Natural killer cell (primary cell): Measurements from ENCODE around the gene SIPA1L3. TPM values are rescaled to one million over a fixed set of nuclear protein-coding genes. Genes with fewer than 3 reads are reported as not detected.

Experiments
- ATAC-seq, 3 donors: fragments of 150-1000 bp in 2 of 3; fragments of 200-7000 bp in 1 of 3; cut with Tn5 transposase; 1 replicate in 1 of 3; 2 replicates in 2 of 3; pipeline ENCODE4 v1.10.0; 2021; ENCODE audit warnings: mild to moderate bottlenecking in 2 of 3, moderate library complexity in 2 of 3
- DNase-seq, 2 donors: peaks; one replicate each; pipeline versions ENCODE4 v3.0.0 to v3.0.0-alpha.2; 2013 to 2021; ENCODE audit warnings: mixed read lengths in 1 of 2
- H3K27ac ChIP-seq: one replicate; pipeline ENCODE4 v1.5.1; 2013; ENCODE audit warnings: mild to moderate bottlenecking, low read length
- H3K27me3 ChIP-seq: one replicate; pipeline ENCODE4 v1.6.1; 2013; ENCODE audit warnings: low read length; ENCODE audit not compliant: control insufficient read depth, insufficient read depth
- H3K36me3 ChIP-seq: one replicate; pipeline ENCODE4 v1.6.1; 2013; ENCODE audit warnings: low read length; ENCODE audit not compliant: control insufficient read depth, insufficient read depth
- H3K4me1 ChIP-seq: one replicate; pipeline ENCODE4 v1.6.1; 2013; ENCODE audit warnings: low read length; ENCODE audit not compliant: control insufficient read depth, insufficient read depth
- H3K4me3 ChIP-seq: one replicate; pipeline ENCODE4 v1.5.1; 2013; ENCODE audit warnings: low read length
- H3K9me3 ChIP-seq: one replicate; pipeline ENCODE4 v1.6.1; 2013; ENCODE audit warnings: low read length; ENCODE audit not compliant: control insufficient read depth, insufficient read depth
- H3K27ac Mint-ChIP-seq, 2 donors: one replicate each; pipeline ENCODE4 v1.8.0; 2022; ENCODE audit warnings: mild to moderate bottlenecking in 2 of 2, mixed read lengths in 2 of 2, moderate library complexity in 1 of 2
- H3K27me3 Mint-ChIP-seq, 2 donors: one replicate each; pipeline ENCODE4 v1.8.0; 2022; ENCODE audit warnings: low read depth in 2 of 2, mixed read lengths in 2 of 2
- H3K36me3 Mint-ChIP-seq: one replicate; pipeline ENCODE4 v1.8.0; 2022; ENCODE audit warnings: mixed read lengths
- H3K4me1 Mint-ChIP-seq, 2 donors: one replicate each; pipeline ENCODE4 v1.8.0; 2022; ENCODE audit warnings: mixed read lengths in 2 of 2
- H3K4me3 Mint-ChIP-seq: one replicate; pipeline ENCODE4 v1.8.0; 2022; ENCODE audit warnings: mild to moderate bottlenecking, moderate library complexity, mixed read lengths
- H3K9me3 Mint-ChIP-seq, 2 donors: one replicate each; pipeline ENCODE4 v1.8.0; 2022; ENCODE audit warnings: mixed read lengths in 2 of 2
- CTCF ChIP-seq: fragments of 200-600 bp; IDR thresholded peaks from one replicate; pipeline ENCODE4 v1.8.0; 2022; ENCODE audit warnings: antibody characterized with exemption
- WGBS: methylation state at CpG from one replicate; pipeline ENCODE4 v1.1.7; 2013; ENCODE audit warnings: missing lambda C conversion rate; ENCODE audit not compliant: insufficient coverage; 5-methylcytosine and 5-hydroxymethylcytosine counted together
- intact Hi-C: fragments of 100-400 bp; cut with micrococcal nuclease; formaldehyde crosslinking; loops from one replicate; pipeline ENCODE4 v1.14.2; 2022
- total RNA-seq, 4 donors: library from RNA; stranded (reverse); fragments of 120-200 nt in 1 of 4; gene quantifications; one replicate each; pipeline versions ENCODE4 v1.2.3 to v1.2.4, GENCODE V29; 2013 to 2022

Gene SIPA1L3
- total RNA-seq, 3 donors from 2014 or later (not counting 1 experiment from before 2014, with no cell fraction given), result 34.4 to 35.8 (median 35.4) TPM

GRCh38 chr19:38122402-38123093 is 215.5 kb downstream of the SIPA1L3 start:
- DNase-seq (no peak), ATAC-seq (no peak)
- intact Hi-C loops, result no loop called here
- Histone ChIP-seq H3K4me1 (no peaks in the 10 kb centered on the region), H3K9me3 (no peaks in the 10 kb centered on the region), H3K4me3 (no peak overlapping the region), H3K27me3 (no peaks in the 10 kb centered on the region), H3K27ac (no peak overlapping the region), H3K36me3 (peaks cover 18% of the 10 kb centered on the region)
- Mint-ChIP-seq H3K27ac (no peak overlapping the region), H3K9me3 (no peaks in the 10 kb centered on the region), H3K4me1 (no peaks in the 10 kb centered on the region), H3K27me3 (no peaks in the 10 kb centered on the region), H3K36me3 (no peaks in the 10 kb centered on the region), H3K4me3 (no peak overlapping the region)
- TF ChIP-seq CTCF, result no peak
- 96% methylated on average over 24 of the region's 24 CpGs for WGBS

- no peak overlapping the region for H3K4me3 Mint-ChIP-seq
- WGBS, result 92% methylated on average over 9 of the region's 9 CpGs
These were observed 218.2 kb downstream of the SIPA1L3 start for GRCh38 chr19:38125238-38125637.

GRCh38 chr19:38130399-38130798 is 223.4 kb downstream of the SIPA1L3 start:
- Histone ChIP-seq H3K27me3 (no peaks in the 10 kb centered on the region), H3K36me3 (no peaks in the 10 kb centered on the region), H3K4me1 (no peaks in the 10 kb centered on the region), H3K4me3 (no peak overlapping the region), H3K27ac (no peak overlapping the region), H3K9me3 (no peaks in the 10 kb centered on the region)
- Mint-ChIP-seq H3K9me3 (no peaks in the 10 kb centered on the region), H3K36me3 (no peaks in the 10 kb centered on the region), H3K4me1 (no peaks in the 10 kb centered on the region), H3K27me3 (no peaks in the 10 kb centered on the region), H3K27ac (no peak overlapping the region), H3K4me3 (no peak overlapping the region)
- 97% methylated on average over 25 of the region's 25 CpGs for WGBS
- ATAC-seq (no peak), DNase-seq (no peak)
- TF ChIP-seq CTCF, result no peak
- intact Hi-C loops, result no loop called here

More at GRCh38 chr19:38125238-38125637, 218.2 kb downstream of the SIPA1L3 start:
- H3K9me3 ChIP-seq, result no peaks in the 10 kb centered on the region
- no peak overlapping the region for H3K27ac ChIP-seq
- Mint-ChIP-seq H3K9me3 (no peaks in the 10 kb centered on the region), H3K4me1 (no peaks in the 10 kb centered on the region), H3K27me3 (no peaks in the 10 kb centered on the region), H3K27ac (no peak overlapping the region), H3K36me3 (no peaks in the 10 kb centered on the region)
- H3K27me3 ChIP-seq, result no peaks in the 10 kb centered on the region
- TF ChIP-seq CTCF, result no peak
- intact Hi-C loops, result no loop called here
- DNase-seq (no peak), ATAC-seq (no peak)
- no peaks in the 10 kb centered on the region for H3K4me1 ChIP-seq
- H3K36me3 ChIP-seq, result peaks cover 11% of the 10 kb centered on the region
- H3K4me3 ChIP-seq, result no peak overlapping the region

GRCh38 chr19:38132781-38133180 is 225.8 kb downstream of the SIPA1L3 start:
- Mint-ChIP-seq H3K27ac (no peak overlapping the region), H3K36me3 (no peaks in the 10 kb centered on the region), H3K27me3 (no peaks in the 10 kb centered on the region), H3K4me1 (no peaks in the 10 kb centered on the region), H3K9me3 (no peaks in the 10 kb centered on the region), H3K4me3 (no peak overlapping the region)
- no peak for DNase-seq
- Histone ChIP-seq H3K4me3 (no peak overlapping the region), H3K36me3 (no peaks in the 10 kb centered on the region), H3K27ac (no peak overlapping the region), H3K4me1 (no peaks in the 10 kb centered on the region), H3K9me3 (no peaks in the 10 kb centered on the region), H3K27me3 (no peaks in the 10 kb centered on the region)
- no peak for ATAC-seq
- intact Hi-C loops, result no loop called here
- no peak for TF ChIP-seq CTCF
- 97% methylated on average over 6 of the region's 6 CpGs for WGBS
